Measurements from ENCODE around the gene CYP2W1. TPM values are rescaled to one million over a fixed set of nuclear protein-coding genes. Genes with fewer than 3 reads are reported as not detected.

Gene CYP2W1
- total and polyA plus RNA-seq, 11 donors, result not detected

- intact Hi-C loops (cut with DNase I), result no loop called here
- Histone ChIP-seq H3K9me3 (no peaks in the 10 kb centered on the region), H3K27me3 (no peaks in the 10 kb centered on the region), H3K4me1 (peaks cover 0 to 3% (median 0%) of the 10 kb centered on the region in 12 donors), H3K4me3 (no peak overlapping the region), H3K36me3 (peaks cover 0 to 34% (median 12%) of the 10 kb centered on the region in 9 donors), H3K27ac (no peak overlapping the region)
- no peak for TF ChIP-seq POLR2A (IDR thresholded peaks at IDR 0.05)
- TF ChIP-seq, protein P1, sequence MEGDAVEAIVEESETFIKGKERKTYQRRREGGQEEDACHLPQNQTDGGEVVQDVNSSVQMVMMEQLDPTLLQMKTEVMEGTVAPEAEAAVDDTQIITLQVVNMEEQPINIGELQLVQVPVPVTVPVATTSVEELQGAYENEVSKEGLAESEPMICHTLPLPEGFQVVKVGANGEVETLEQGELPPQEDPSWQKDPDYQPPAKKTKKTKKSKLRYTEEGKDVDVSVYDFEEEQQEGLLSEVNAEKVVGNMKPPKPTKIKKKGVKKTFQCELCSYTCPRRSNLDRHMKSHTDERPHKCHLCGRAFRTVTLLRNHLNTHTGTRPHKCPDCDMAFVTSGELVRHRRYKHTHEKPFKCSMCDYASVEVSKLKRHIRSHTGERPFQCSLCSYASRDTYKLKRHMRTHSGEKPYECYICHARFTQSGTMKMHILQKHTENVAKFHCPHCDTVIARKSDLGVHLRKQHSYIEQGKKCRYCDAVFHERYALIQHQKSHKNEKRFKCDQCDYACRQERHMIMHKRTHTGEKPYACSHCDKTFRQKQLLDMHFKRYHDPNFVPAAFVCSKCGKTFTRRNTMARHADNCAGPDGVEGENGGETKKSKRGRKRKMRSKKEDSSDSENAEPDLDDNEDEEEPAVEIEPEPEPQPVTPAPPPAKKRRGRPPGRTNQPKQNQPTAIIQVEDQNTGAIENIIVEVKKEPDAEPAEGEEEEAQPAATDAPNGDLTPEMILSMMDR (IDR thresholded peaks at IDR 0.05), result no peak
- DNase-seq (no peak), ATAC-seq (no peak)
- 95 to 97% (median 96%) methylated on average over 19 to 22 of the region's 22 CpGs for WGBS, 4 donors
Measured at GRCh38 chr7:1009747-1010146, 26.8 kb downstream of the CYP2W1 start.

DNA sequence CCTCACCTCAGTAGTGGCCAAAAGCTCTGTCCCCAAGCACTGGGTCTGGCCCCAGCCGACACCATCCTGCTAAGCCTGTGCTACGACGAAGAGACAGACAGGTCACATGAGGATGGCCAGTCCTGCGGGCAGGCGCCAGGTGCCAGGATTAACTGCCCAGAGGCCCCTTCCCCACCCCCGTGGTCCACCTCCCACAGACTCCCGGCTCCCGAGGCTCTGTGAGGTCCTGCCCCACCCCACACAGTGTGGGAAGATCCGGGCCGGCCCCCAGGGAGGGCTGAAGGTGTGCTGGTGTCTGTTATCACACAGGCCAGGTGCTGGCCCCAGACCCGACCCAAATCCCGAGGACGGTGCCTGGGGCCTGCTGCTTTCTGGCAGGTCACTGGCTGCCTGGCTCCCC is 27.2 kb downstream of the CYP2W1 start:
- H3K9me3 ChIP-seq, result no peaks in the 10 kb centered on the region
- H3K27ac ChIP-seq, result no peak overlapping the region
- peaks cover 0 to 33% (median 12%) of the 10 kb centered on the region in 9 donors for H3K36me3 ChIP-seq
- intact Hi-C loops (cut with DNase I), result no loop called here
- H3K27me3 ChIP-seq, result no peaks in the 10 kb centered on the region
- no peak overlapping the region for H3K4me3 ChIP-seq
- 82 to 100% (median 88%) methylated on average over 5 to 13 of the region's 13 CpGs for WGBS, 4 donors
- peaks cover 0 to 7% (median 0%) of the 10 kb centered on the region in 12 donors for H3K4me1 ChIP-seq
- DNase-seq (no peak), ATAC-seq (no peak)
- TF ChIP-seq, protein P1 (IDR thresholded peaks at IDR 0.05), result no peak
- TF ChIP-seq POLR2A (IDR thresholded peaks at IDR 0.05), result no peak

DNA sequence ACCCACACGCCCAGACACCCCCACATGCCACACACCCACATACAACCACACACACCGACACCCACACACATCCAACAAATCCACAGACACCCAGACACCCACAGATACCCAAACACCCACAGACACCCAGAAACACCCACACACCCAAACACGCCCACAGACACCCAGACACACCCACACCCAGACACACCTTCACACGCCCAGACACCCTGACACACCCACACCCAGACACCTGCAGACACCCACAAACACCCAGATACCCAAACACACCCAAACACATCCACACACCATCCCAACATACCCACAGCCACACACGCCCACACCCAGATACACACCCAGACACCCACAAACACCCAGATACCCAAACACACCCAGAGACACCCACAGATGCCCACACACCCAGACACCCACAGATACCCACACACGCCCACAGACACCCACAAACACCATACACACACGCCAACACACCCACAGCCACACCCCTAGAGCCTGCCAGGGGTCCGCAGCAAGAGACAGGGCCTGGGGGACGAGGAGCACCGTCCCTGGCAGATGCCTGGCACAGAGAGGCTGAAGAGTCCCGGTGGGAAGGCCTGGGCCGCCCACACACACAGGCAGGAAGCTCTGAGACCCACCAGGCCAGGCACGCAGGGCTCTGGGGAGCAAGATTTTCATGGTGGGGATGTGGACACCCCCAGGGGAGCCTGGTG is 28.5 kb downstream of the CYP2W1 start:
- Histone ChIP-seq H3K4me1 (peaks cover 0 to 13% (median 0%) of the 10 kb centered on the region in 12 donors), H3K9me3 (no peaks in the 10 kb centered on the region), H3K27ac (no peak overlapping the region), H3K36me3 (peaks cover 0 to 28% (median 12%) of the 10 kb centered on the region in 9 donors), H3K4me3 (no peak overlapping the region), H3K27me3 (no peaks in the 10 kb centered on the region)
- TF ChIP-seq, protein P1 (IDR thresholded peaks at IDR 0.05), result no peak
- no peak for TF ChIP-seq POLR2A (IDR thresholded peaks at IDR 0.05)
- intact Hi-C loops (cut with DNase I), result no loop called here
- no peak for DNase-seq
- 83 to 91% (median 88%) methylated on average over 12 to 13 of the region's 13 CpGs for WGBS, 4 donors
- no peak for ATAC-seq

GRCh38 chr7:1012004-1012715 is 29.2 kb downstream of the CYP2W1 start:
- intact Hi-C loops (cut with DNase I), result no loop called here
- Histone ChIP-seq H3K36me3 (peaks cover 0 to 23% (median 10%) of the 10 kb centered on the region in 9 donors), H3K27ac (no peak overlapping the region), H3K9me3 (no peaks in the 10 kb centered on the region), H3K4me1 (peaks cover 0 to 13% (median 0%) of the 10 kb centered on the region in 12 donors), H3K27me3 (no peaks in the 10 kb centered on the region), H3K4me3 (no peak overlapping the region)
- 81 to 86% (median 83%) methylated on average over 21 to 32 of the region's 32 CpGs for WGBS, 4 donors
- DNase-seq, result no peak
- ATAC-seq, result no peak
- TF ChIP-seq, protein P1 (IDR thresholded peaks at IDR 0.05), result no peak
- TF ChIP-seq POLR2A (IDR thresholded peaks at IDR 0.05), result no peak
